ENCODE data around the gene MROH7. TPM values are rescaled to one million over a fixed set of nuclear protein-coding genes. Genes with fewer than 3 reads are reported as not detected.

MROH7 gene
- polyA plus RNA-seq, 1 donor = 6.0 TPM

GRCh38 chr1:54697896-54698295 is 56.3 kb downstream of the MROH7 start:
- DNase-seq (ENCODE audit: low read depth) = no peak

DNA sequence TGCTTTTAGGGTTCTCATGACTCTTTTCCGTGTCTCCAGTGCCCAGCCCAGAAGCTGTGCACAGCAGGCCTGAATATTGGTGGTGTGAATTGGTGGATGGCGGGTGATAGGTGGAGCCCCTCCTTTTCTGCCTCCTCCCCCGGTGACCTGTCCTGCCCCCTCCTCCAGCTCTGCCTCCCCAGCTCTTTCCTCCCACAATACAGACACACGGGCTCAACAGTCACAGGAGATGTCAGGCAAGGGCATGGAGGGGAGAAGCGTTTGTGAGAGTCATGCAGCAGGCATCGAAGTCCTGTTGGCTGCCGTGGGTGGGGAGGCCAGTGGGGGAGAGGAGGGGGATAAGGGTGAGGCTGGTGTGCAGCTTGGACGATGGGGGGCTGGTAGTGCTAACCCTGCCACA is 56.8 kb downstream of the MROH7 start:
- DNase-seq (ENCODE audit: low read depth) = no peak

GRCh38 chr1:54699936-54700525 is 58.4 kb downstream of the MROH7 start:
- no peak for DNase-seq (ENCODE audit: low read depth)

- no peak for DNase-seq (ENCODE audit: low read depth)
Measured at GRCh38 chr1:54701066-54701465, 59.5 kb downstream of the MROH7 start.

DNA sequence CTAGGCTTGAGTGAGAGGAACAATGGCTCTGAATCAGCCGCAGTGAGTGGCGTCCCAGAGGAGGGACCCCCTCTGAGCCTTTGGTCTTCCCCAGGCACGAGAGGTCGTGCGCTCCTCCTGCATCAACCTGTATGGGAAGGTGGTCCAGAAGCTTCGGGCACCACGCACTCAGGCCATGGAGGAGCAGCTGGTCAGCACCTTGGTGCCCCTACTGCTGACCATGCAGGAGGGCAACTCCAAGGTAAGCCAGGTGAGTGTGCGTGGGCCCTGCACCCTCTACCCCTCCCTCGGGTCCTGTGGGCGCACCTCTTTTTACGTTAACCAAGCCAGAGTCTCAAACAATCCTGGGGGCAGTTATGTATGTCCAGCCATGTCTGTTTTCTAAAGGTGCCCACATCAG is 60.4 kb downstream of the MROH7 start:
- DNase-seq (ENCODE audit: low read depth) = no peak

DNA sequence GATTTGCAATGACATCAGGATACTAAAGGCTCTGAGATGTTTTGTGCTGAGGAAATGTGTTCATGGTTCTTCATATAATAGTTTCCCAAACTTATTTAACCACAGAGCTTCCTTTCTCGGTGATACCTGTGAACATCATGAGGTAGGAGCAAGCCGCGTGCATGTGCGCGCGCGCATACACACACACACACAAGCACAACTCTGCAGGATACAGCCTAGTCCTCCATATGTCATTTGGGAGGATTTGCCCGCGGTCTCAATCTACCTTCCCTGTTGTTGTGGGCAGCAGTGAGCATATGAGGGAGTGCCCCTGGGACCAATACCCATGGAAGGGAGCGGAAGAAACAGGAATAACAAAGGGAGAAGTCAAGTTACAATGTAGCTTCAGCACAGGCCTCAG is 61.9 kb downstream of the MROH7 start:
- no peak for DNase-seq (ENCODE audit: low read depth)

- DNase-seq (ENCODE audit: low read depth) = no peak
Measured at GRCh38 chr1:54705153-54705552, 63.6 kb downstream of the MROH7 start.

DNA sequence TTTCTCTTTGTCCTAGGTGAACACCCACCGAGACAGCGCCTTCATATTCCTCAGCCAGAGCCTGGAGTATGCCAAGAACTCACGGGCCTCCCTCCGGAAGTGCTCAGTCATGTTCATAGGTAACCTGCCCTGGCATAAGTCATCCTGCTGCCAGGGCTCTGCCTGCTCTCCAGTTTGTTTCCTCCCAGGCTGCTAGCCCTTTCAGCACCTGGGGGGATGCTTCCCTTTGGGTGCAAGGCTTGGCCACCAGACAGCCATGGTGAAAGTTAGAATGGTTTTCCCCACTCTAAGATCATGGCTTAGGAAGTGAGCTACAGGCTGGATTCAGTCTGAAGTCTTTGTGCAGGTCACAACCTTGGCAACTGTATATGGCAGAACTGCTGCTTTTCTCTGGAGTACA is 64.8 kb downstream of the MROH7 start:
- no peak for DNase-seq (ENCODE audit: low read depth)

DNA sequence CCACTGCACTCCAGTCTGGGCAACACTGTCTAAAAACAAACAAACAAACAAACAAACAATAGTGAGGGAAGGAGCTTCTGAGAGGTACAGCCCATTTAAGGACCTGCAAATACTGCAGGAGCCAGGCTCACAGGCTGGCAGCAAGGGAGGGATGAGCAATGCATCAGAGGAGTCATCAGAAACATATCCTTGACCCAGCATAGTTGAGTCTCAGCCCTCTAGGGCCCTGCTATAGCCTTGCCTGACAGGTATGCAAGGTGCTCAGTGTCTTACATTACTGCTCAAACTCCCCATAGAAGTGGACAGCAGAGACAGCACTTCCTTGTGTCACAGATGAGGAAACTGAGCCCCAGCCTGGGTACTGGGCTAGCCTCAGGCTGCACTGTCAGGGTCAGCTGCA is 66.8 kb downstream of the MROH7 start:
- no peak for DNase-seq (ENCODE audit: low read depth)

DNA sequence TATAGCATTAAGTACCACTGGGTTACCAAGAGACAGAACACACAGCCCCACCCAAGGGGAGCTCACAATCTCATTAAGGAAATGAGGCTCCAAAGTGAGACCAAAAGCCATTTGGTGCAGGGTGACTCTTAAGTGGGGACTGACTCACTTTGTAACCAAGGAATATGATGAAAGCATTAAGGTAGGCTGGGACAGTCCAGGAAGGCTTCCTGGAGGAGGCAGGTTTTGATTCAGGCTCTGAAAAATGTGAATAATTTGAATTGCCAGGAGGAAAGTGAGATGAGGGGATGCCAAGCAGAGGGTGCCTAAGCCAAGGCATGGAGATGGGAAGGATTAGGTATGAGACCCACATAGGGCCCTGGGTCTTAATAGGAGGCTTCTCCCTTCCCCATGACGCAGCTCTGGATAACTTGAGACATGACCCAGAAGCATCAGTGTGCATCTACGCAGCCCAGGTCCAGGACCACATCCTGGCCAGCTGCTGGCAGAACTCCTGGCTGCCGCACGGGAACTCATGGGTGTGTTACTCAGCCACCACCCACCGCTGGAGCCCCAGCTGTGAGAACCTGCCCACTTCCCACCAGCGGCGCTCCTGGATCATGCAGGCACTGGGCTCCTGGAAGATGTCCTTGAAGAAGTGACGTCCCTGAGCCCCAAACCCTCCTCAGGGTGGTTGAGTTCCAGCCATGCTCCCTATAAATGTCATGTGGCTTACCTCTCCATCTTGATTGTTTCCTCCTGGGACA is 68.1 kb downstream of the MROH7 start:
- DNase-seq (ENCODE audit: low read depth) = no peak

DNA sequence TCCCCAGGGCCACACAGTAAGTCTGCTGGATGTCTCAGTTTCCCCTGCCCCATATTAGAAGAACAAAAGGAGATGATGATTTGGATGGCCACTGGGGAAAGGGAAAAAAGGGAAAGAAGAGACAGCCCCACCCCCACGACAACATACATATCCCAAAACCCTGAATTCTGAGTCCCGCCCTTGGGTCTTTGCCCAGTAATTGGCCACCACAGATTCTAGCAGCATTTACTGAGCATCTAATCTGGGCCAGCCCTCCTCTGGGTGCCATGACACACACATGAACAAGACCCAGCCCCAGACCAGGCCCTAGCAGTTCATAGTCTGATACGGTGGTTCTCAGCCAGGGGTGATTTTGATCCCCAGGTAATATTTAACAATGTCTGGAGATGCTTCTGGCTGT is 68.8 kb downstream of the MROH7 start:
- no peak for DNase-seq (ENCODE audit: low read depth)

GRCh38 chr1:54710841-54711240 is 69.3 kb downstream of the MROH7 start:
- no peak for DNase-seq (ENCODE audit: low read depth)

DNA sequence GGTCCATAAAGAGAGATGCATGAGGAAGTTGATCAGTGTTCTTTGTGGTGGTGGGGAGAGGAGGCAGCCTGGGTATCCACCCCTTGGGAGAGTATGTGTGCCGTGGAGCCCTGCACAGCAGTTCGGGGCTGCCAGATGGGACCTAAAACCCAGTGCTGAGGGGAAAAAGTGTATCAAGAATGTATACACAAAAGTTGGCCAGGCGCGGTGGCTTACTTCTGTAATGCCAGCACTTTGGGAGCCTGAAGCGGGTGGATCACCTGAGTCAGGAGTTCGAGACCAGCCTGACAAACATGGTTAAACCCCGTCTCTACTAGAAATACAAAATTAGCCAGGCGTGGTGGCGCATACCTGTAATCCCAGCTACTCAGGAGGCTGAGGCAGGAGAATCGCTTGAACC is 70.0 kb downstream of the MROH7 start:
- DNase-seq (ENCODE audit: low read depth) = no peak

DNA sequence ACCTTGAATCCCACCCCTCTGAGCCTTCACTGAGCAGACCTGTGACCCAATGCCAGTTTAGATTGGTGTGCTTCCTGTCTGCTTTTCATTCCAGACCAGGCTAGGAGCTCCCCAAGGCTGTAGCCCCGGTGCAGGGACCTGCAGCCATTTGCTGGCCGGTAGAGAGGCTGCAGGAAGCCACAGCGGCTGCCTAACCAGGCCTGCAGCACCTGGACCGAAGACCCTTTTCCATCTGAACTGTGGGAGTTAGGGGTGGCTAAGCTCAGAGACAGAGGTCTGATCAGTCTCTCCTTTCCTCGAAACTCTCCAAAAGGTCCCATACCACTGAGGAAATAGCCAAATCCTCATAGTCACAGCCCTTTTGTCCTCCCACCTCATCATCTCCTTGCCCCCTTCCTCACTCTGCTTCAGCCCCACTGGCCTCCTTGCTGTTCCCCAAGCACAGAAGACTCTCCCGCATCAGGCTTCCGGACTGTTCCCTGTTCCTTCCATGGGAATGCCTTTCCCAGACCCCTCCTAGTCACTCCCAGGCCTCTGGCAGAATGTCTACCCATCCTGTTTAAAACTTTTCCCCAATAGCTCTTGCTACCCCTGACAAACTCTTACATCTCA is 73.4 kb downstream of the MROH7 start:
- DNase-seq (ENCODE audit: low read depth) = no peak

- peak; percentile 26 for DNase-seq (ENCODE audit: low read depth)
Measured at GRCh38 chr1:54715493-54716298, 74.1 kb downstream of the MROH7 start, which contains the start of gene TTC4. TTC4 (plus strand) TSS chr1:54715861; CDS start chr1:54715909, 48 bp downstream.

DNA sequence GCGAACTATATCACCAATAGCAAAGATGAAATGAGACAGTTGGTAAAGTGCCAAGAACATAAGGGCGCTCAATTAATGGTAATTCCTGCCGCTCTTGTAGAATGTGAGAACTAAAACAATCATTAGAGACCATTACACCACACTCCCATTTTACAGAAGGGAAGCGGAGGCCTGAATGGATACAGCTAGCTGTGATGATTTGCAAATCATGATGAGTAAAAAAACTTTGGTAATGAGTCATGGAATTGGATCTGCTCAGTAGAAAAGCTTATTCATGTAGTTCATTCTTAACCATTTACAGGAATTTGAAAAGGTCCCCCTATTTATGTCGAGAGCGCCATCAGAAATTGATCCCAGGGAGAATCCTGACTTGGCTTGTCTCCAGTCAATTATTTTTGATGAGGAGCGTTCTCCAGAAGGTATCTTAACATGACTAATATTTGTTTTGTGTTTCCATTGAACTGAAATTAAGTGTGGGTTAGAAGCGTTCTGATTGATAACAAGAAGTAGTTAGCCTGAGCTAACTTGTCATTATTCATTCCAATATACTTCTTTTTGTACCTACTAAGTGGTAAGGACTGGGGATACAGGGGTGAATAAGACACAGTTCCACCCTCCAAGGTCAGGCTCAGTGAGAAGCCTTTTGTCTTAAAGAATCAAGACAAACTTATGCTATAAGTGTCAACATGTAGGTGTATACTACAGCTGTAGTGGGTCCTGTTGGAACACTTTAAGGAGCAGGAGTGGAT is 74.9 kb downstream of the MROH7 start:
- no peak for DNase-seq (ENCODE audit: low read depth)

DNA sequence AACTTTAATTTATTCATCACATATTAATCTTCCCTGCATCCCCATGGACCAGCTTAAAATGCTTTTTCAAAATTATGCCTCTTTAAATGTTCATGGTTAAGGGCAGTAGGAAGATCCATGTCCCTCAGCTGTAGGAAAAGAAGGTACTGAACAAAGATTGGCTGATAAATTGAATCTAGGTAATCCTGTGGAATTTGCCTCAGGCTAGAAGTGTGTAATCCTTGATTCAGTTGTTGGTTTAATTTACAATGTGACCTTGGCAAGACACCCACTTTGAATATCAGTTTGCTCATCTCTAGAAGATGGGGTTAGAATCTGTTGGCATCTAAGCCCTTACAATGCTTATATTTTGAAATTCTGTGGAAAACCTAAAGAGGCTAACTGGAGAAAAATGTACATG is 80.1 kb downstream of the MROH7 start:
- no peak for DNase-seq (ENCODE audit: low read depth)

DNA sequence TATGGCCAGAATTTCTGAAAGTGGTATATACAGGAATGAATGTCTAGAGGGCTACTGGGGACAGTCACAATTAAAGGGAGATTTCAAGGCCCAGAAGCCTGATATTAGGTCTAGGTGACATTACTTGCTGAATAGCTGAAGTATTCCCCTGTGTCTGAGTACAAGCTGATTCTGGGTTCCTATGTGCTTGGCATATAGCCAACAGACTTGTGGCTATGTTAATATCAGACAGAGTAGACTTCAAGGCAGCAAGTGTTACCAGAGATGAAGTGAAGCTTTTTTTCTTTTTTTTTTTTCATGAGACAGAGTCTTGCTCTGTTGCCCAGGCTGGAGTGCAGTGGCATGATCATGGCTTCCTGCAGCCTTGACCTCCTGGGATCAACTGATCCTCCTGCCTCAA is 82.4 kb downstream of the MROH7 start:
- DNase-seq (ENCODE audit: low read depth) = no peak

DNA sequence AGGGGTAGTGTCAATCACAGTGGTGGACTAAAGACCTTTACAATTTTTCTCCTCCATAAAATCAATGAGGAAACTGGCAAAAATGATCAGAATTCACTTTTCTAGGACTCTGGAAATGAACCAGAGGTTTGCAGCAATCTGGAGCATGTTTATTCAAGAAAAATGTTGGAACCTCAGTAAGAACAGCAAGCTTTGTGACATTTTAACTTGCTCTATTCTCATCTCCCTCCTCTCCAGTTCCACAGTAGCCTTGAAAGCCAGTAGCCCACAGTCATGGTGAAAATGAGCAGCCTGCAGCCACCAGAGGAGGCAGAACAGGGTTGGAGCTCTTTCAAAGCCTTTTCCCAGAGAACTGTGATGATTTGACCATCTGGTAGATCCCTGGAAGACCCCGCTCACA is 83.2 kb downstream of the MROH7 start:
- no peak for DNase-seq (ENCODE audit: low read depth)

DNA sequence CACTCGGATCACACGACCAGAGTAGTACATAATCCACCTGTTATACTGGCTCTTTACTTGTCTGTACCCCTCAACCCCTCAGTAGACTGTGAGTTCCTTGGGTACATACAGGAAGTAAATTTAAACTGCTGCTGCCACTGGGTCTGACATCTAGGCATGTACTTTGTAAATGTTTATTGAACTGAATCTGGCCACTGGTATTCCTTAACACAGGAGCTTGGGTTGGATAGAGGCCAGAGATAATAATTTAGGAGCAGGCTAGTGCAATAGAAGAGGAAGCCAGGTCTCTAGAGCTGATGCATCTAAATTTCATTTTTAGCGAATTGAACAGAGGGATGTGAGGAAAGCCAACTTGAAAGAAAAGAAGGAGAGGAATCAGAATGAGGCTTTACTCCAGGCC is 86.4 kb downstream of the MROH7 start:
- no peak for DNase-seq (ENCODE audit: low read depth)

DNA sequence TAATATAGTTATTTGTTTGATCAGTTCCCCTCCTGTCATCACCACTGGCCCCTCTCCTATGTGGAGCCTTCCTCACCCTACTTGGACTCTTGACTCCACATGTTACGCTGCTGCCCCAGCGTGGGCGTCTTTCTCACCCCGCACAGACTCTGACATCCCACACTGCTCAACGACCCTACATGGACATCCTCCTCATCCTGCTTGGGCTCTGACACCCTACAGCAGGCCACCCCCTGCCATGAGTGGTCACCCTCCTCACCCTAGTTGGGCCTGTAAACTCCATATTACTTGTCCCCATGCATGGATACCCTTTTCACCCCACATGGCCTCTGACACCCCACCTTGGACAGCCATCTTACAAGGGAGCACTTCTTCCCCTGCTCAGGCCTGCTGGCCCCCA is 95.1 kb downstream of the MROH7 start:
- no peak for DNase-seq (ENCODE audit: low read depth)

GRCh38 chr1:54738244-54738643 is 96.7 kb downstream of the MROH7 start:
- DNase-seq (ENCODE audit: low read depth) = no peak

Measured in forelimb muscle (tissue), 1 donor.